Measurements from ENCODE around the gene COX18.
A peak's percentile ranks its signal among the peaks of the same experiment; 100 is the strongest.

Gene COX18, protein sequence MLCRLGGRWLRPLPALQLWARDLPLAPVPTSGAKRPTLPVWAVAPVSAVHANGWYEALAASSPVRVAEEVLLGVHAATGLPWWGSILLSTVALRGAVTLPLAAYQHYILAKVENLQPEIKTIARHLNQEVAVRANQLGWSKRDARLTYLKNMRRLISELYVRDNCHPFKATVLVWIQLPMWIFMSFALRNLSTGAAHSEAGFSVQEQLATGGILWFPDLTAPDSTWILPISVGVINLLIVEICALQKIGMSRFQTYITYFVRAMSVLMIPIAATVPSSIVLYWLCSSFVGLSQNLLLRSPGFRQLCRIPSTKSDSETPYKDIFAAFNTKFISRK

DNA sequence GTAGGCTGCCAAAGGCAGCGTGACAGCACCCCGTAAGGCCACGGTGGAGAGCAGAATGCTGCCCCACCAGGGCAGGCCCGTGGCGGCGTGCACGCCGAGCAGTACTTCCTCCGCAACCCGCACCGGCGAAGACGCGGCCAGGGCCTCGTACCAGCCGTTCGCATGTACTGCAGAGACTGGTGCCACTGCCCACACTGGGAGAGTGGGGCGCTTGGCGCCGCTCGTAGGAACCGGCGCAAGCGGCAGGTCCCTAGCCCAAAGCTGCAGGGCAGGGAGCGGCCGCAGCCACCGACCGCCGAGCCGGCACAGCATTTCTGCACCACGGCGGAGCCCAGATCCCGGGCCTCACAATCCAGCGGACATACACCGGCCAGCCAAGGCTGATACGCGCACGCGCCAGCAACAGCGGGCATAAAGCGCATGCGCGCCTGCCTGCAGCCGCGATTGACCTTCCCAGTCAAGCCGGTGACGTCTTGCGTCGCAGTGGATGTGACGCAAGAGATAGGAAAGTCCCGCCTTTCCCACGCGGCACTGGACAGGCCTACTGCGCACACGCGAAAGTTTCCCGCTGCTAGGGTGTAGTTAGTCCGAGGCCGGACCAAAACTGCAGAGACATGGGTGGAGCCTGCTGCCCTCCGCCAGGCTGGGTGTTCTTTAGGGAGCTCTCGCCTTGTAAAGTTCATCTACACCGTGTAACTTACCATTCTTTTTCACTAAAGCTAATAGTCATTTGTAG is at the start of gene COX18:
Gene COX18, minus strand, starts transcription at position 379 of the 736 bp plus-strand sequence. Its CDS starts 67 bp downstream, at position 312.
- DNase-seq (ENCODE audit: insufficient read length, low spot score) (peak; percentile 85), FAIRE-seq (peak; percentile 91)

DNA sequence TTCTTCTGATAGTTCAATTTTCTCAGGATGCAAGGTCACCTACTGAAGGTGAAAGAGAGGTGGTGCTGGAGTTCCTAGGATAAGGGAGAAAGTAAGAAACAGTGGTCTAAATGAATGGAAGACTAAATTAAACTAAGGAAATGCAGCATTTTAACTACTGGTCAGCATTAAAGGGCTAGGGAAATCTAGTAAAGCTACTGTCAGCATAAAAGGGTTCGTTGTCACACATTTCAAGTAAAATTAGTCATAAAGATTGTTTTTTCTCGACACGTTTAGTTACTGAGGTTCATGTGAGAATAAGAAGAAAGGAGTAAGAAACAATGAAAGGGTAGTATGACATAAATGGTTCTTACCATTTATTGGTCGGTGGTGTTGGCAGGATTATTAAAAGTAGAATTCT is 40.0 kb upstream of the COX18 start:
- DNase-seq (ENCODE audit: insufficient read length, low spot score): no peak
- FAIRE-seq: no peak

DNA sequence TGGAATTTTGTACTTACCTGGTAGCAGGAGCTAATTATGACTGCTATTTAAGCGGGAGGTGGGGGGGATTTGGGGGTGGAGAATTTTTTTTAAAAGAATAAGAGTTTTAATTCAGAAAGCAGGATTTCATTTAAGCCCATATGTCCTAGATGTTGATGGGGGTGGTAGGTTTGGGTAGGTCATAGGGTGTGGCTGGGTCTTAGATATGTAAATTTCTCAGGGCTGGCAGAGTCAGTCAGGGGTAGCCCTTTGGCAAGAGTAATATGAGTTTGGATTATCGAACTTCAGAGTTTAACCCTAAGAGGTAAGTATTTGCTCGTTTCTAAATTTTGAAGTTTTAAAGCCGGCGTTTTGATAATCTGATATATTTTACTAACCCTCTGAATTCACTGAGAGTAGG is 35.2 kb upstream of the COX18 start:
- no peak for DNase-seq (ENCODE audit: insufficient read length, low spot score)
- FAIRE-seq: no peak

DNA sequence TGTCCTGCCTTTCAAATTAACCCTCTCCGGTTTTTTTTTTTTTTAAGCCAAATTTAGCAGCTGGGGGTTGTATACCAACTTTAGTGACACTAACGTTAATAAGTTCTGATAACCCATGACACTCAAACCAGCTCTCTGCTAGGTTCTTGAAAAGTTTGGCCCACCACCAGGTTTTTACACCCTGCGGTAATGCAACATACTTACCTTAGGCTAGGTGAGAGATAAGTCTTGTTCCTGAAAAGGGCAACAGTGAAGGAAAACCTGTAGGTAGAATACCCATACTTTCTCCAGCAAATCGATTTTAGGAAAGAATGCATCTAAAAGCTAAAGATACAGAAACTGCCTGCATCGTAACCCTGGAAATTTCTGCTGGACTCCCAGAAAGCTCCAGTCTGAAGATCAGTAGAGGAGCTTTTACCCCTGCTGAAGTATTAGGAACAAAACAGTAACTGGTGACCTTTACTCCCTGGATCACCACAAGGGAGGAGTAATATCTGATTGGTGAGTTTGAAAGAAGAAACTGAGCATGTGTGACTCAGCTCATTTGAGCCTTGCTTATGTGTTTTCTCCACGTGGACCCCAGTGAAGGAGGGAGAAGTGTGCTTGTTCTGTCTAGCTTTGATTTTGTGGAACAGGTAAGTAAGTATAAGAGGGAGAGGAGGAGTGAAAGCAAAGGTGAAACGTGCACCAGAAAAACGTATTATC is 34.4 kb upstream of the COX18 start:
- FAIRE-seq (no peak), DNase-seq (ENCODE audit: insufficient read length, low spot score) (no peak)

DNA sequence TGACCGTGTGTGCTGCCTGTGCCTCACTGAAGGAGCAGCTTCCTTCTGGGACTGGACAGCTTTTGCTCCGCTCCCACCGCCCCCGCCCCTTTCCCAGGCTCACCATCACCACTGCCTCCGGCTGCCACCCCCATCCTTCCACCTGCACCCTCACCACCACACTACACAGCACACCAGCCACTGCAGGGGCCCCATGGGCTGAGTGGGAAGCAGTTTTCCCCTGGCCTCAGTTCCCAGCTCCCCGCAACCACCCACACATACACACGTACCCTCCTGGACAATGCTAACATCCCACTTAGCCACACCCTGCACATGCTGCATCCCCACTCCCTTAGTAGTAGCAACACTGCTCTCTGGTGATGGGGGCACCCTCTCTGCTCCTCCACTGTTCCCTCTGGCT is 29.6 kb upstream of the COX18 start:
- DNase-seq (ENCODE audit: insufficient read length, low spot score): no peak
- FAIRE-seq: no peak

DNA sequence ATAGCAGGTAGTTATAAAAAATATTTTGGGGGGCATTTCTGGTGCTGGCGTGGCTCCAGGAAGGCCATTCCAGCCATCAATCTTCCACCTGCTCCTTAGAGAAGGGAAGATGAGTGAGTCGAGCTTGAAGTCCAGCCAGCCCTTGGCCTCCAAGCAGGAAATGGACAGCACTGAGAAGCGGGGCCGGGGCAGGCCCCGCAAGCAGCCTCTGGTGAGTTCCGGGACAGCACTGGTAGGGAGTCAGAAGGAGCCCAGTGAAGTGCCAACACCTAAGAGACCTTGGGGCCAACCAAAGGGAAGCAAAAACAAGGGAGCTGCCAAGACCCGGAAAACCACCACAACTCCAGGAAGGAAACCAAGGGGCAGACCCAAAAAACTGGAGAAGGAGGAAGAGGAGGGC is 29.2 kb upstream of the COX18 start:
- FAIRE-seq (no peak), DNase-seq (ENCODE audit: insufficient read length, low spot score) (no peak)

DNA sequence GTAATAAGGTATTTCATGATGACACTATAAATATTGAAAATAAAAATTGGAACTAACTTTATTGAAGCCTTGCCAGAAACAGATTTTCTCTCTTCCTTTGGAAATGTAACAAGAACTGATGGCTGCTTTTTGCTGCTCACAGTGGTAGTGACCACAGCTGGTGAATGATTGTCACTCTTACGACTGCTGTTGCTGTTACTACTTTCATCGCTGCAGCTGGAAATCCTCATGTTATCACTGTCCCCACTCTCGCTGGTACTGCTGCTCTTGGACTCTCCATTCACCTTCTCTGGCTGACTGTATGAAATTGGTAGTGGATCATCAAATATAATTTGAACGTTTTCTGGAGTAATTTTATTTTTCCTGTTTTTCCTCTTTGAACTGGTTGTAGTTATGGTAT is 28.5 kb upstream of the COX18 start:
- no peak for FAIRE-seq
- no peak for DNase-seq (ENCODE audit: insufficient read length, low spot score)

DNA sequence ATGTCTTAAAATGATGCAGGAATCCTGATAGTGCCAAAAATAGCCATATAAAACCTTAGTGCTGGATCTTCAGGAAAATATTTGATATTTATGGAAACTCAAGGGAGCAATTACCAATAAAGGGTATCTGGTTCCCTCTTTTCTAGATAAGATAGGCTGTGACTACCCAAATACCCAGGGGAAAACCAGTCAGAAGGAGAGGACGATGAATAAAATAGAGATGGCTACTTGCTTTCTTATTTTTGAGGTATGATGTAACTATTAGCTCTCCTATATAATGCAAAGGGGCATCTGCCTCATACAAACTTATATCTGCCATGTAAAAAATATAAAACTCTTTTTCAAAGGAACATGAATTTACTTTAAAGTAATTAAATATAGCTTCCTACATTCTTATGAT is 23.4 kb upstream of the COX18 start:
- DNase-seq (ENCODE audit: insufficient read length, low spot score) (no peak), FAIRE-seq (no peak)

DNA sequence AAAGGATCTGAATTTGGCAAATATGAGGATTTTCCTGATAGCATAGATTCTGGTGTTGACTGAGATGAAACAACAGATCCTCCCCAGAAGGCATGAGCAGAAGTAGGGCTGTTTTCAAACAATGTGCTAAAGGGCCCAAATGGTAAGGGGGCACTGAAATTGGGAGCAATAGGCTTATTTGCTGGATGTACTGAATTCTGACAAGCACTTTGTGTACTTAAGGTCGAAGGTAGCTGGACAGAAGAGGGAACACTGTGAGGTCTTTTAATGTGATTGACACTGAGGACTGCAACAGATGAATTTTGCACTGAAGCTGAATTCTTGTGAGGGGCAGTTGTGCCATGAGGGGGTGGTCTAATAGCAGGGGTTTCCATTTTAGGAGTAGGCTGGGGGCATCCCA is 21.2 kb upstream of the COX18 start:
- DNase-seq (ENCODE audit: insufficient read length, low spot score) (no peak), FAIRE-seq (no peak)

DNA sequence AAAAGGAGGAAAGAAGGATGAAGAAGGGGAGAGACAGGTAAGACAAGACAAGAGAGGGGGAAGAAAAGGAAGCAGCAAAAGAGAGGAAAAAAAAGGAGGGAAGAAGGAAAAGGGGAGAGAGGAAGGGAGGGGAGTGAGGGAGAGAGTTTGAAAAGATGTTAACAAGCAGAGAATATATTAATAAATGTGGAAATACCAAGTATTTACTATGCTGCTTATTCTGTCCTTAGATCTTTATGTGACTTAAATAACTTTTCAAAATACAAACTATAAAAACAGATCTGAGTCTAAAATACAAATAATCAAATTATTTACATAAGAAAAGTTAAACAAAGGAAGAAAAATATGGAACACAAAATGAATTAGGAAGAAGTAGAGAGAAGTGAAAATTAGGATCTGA is 18.4 kb upstream of the COX18 start:
- FAIRE-seq: no peak
- no peak for DNase-seq (ENCODE audit: insufficient read length, low spot score)

DNA sequence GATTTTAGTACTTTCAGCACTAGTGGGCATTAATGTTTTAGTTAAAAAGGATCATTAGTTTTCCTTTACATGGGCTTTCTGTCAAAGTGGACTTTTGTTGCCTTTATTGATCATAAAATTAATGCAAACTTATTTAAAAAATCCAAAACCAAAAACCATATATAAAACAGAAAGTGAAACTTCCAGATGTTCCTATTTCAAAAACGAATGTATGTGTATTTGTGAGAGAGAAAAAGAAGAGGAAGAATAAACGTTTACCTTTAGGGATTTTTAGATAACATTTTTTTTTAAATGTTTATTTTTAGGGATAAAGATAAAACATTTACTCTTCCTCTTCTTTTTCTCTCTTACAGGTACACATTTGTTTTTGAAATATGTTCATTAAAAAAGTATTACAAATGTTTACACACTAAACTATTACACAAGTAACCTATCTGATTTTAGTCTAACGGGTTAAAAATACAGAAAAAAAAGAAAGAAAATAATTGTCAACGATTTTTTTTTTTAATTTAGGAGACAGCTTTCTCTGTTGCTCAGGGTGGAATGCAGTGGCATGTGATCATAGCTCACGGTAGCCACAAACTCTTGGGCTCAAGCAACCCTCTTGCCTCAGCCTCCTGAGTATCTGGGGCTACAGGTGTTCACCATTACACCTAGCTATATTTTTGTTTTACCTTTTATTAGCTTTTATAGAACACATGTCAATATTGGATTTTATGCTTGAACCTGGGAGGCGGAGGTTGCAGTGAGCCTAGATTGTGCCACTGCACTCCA is 16.8 kb upstream of the COX18 start:
- FAIRE-seq: no peak

DNA sequence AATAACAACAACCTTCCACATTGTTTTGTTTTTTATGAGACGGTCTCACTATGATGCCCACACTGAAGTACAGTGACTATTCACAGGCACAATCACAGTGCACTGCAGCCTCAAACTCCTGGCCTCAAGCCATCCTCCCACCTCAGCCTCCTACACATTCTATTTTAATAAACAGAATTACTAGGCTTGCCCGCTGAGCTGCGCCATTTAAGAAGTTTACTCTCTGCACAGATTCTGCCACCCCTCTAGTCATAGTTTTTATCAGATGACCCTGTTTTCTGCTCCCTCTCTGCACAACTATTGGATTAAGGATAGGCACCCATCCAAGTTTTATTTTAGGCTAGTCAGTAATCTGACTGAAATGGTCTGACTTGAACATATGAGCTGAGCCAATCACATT is 11.3 kb upstream of the COX18 start:
- DNase-seq (ENCODE audit: insufficient read length, low spot score) (no peak), FAIRE-seq (no peak)

More for the DNA sequence above, 16.8 kb upstream of the COX18 start:
- no peak for DNase-seq (ENCODE audit: insufficient read length, low spot score)

DNA sequence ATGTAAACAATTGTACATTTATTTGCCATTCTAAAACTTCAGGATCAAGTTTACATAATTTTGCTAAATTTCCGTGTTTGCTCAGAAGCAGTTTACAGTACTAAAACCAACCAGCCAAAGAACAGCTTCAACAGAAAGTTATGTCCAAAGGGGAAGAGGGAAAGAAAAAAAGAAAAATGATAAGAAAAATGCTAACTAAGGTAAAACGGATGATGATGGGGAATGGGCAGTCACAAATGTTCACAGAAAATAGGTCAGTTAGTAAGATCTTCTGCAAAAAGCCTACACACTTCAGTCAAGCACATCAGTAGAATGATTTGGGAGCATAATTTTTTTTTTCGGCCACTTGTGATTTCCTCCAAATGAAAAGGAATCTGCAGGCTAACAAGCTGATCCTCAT is 6.3 kb upstream of the COX18 start:
- DNase-seq (ENCODE audit: insufficient read length, low spot score) (no peak), FAIRE-seq (no peak)

DNA sequence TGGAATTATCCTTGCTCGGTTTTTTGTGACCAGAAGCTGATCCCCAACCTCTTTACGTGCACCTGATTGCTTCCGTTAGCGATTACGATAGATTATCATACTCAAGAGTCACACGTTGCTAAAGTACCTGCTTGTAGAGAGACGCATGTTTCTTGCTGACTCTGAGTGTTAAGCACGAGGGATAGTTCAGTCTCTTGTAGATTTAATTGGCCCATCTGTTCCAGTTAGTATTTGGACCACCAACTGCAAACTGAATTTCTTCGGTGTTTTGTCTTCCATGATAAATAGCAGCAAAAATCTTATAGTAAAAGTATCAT is 516 bp upstream of the COX18 start:
- DNase-seq (ENCODE audit: insufficient read length, low spot score) (no peak), FAIRE-seq (no peak)

DNA sequence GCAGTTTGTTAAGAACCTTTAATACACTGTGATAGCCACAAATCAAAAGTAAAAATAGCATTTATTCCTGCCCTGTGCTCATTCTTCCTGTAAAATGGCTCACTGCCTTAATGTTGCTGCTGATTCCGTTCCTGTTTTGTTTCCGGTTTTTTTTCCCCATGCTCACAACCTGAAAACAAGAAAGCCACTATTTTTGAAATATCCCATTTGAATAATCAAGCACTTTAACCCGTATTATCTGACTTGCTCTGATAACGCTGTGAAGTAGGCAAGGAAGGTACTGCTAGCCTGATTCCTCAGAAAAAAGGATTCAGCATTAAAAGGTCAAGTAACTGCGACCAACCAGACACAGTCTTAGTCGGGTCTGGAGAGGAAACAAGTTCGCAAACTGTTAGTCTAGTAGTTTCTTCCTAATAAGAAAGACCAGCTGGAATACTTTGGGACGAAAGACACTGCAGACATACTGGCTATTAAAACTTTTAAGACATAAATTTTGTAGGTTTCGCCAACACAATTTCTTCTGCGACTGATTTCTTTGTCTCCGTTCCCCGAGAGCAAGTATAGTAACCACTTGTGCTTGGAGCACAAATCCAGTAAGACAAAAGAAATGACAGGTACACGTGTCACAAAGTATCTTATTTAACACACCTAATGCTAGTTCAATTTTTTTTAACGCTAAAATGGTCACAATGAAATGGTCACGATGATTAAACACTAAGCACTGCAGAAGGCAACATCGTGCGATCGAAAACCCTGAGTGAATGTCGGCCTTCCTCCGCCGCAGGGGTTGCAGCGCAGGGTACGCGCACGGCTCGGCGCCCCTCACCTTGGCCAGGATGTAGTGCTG is 802 bp downstream of the COX18 start:
- FAIRE-seq (no peak), DNase-seq (ENCODE audit: insufficient read length, low spot score) (no peak)

DNA sequence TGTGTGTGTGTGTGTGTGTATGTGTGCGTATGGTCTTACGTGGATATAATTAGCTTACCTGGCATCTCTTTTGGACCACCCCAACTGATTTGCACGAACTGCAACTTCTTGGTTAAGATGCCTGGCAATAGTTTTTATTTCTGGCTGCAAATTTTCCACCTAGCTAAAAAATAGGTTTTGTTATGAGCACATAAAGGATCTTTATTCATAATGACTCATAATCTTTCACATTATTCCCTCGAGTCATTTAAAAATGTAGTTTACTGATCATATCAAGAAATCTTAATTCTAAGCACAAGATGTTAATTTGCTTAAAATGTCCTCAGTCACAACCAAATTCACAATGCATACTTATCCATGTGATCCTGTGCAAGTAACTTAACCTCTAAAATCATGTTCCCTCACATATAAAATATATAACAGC is 1.5 kb downstream of the COX18 start:
- FAIRE-seq: no peak
- DNase-seq (ENCODE audit: insufficient read length, low spot score): no peak

DNA sequence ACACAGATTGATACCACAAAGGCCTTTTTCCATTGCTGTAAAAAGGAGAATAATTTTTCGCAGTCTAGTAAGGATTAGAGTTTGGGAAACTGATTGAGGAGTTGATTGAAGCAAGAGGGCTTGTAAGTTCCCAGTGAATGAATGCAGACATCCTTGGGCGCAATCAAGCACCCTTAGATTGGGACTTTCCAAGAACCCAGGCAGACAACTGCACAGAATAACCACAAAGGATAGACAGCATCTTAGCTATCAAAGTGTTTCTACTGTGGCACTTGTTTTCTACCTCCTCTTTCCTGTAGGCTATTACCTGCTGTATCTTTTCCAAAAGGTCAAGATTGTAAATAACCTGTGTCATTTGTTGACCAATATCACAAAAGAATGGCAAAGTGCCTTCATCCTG is 2.6 kb downstream of the COX18 start:
- DNase-seq (ENCODE audit: insufficient read length, low spot score) (no peak), FAIRE-seq (no peak)

DNA sequence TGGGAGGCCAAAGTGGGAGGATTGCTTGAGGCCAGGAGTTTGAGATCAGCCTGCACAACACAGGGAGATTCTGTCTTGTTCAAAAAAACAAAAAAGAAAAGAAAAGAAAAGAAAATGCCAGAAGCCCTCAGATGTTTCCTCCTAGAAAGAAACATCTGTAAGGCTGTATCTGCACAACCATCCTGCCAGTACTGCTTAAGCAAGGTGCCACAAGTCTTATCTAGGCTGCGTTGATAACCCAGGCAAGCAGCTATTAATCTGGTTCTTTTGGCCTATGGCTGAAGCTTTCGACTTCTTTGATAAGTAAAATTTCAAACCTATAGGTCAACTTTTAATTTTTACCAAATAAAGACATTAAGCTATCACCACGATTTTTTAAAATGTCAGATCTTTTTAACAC is 3.1 kb downstream of the COX18 start:
- DNase-seq (ENCODE audit: insufficient read length, low spot score) (no peak), FAIRE-seq (no peak)

DNA sequence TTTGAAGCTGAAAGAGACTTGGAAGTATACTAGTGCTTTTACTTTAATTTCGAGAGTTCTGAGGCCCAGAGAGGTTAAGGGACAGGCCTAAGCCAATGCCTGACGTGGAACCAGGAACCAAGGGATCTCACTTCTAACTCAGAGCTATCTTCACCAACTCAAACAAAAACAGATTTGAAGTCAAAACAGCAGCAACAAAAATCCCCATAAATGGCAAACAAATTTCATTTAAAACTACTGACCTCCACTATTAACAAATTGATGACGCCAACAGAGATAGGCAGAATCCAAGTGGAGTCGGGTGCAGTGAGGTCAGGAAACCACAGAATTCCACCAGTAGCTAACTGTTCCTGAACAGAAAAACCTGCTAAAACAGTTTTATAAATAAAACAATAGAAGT is 5.0 kb downstream of the COX18 start:
- DNase-seq (ENCODE audit: insufficient read length, low spot score): no peak
- FAIRE-seq: no peak

DNA sequence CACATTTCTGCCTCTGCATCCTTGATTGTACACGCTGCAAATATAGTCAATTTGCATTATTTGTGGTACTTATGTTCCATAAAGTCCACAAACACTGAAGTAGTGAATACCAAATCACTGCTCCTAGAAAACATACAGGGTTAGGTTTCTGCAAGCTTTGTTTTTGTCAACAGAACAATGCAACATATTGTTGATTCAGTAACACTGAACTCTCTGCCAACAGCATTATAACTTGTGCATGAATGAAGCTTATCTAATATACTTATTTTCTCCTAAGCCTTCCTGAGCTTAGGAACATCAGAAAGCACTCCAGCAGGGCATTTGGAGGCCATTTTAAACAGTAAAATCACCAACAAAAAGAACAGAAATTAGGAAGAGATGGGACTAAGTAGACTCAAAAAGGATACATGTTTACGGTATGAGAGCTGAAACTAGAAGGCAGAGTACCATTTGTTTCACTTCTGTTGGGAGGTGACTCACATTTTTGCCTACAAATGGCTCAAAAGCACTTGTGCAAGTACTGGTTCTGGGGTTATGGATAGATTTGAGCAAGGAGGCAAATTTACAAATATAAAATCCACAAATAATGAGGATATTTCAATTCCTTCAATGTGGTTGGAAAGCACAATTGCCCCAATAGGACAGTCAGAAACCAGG is 14.1 kb downstream of the COX18 start:
- no peak for DNase-seq (ENCODE audit: insufficient read length, low spot score)
- FAIRE-seq: no peak

All from HTR-8/SVneo (cell line).